ENCODE data around the gene VPS41.

The VPS41 gene

GRCh38 chr7:38883706-38884105, 25.3 kb downstream of the VPS41 start:
- Mint-ChIP-seq H3K9me3 (peaks cover 35% of the 10 kb centered on the region), H3K36me3 (ENCODE audit: low read depth) (peaks cover 80% of the 10 kb centered on the region), H3K27ac (no peak overlapping the region), H3K4me1 (no peaks in the 10 kb centered on the region), H3K4me3 (no peak overlapping the region), H3K27me3 (ENCODE audit: low read depth, poor library complexity) (no peaks in the 10 kb centered on the region)
- no peak for DNase-seq
- TF ChIP-seq, protein P1, sequence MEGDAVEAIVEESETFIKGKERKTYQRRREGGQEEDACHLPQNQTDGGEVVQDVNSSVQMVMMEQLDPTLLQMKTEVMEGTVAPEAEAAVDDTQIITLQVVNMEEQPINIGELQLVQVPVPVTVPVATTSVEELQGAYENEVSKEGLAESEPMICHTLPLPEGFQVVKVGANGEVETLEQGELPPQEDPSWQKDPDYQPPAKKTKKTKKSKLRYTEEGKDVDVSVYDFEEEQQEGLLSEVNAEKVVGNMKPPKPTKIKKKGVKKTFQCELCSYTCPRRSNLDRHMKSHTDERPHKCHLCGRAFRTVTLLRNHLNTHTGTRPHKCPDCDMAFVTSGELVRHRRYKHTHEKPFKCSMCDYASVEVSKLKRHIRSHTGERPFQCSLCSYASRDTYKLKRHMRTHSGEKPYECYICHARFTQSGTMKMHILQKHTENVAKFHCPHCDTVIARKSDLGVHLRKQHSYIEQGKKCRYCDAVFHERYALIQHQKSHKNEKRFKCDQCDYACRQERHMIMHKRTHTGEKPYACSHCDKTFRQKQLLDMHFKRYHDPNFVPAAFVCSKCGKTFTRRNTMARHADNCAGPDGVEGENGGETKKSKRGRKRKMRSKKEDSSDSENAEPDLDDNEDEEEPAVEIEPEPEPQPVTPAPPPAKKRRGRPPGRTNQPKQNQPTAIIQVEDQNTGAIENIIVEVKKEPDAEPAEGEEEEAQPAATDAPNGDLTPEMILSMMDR (IDR thresholded peaks at IDR 0.05): no peak

- Mint-ChIP-seq H3K9me3 (peaks cover 19% of the 10 kb centered on the region), H3K4me3 (no peak overlapping the region), H3K27ac (no peak overlapping the region), H3K27me3 (ENCODE audit: low read depth, poor library complexity) (no peaks in the 10 kb centered on the region), H3K4me1 (no peaks in the 10 kb centered on the region), H3K36me3 (ENCODE audit: low read depth) (peaks cover 66% of the 10 kb centered on the region)
- DNase-seq: no peak
- TF ChIP-seq, protein P1 (IDR thresholded peaks at IDR 0.05): no peak
Measured at GRCh38 chr7:38881947-38882684, 26.9 kb downstream of the VPS41 start.

DNA sequence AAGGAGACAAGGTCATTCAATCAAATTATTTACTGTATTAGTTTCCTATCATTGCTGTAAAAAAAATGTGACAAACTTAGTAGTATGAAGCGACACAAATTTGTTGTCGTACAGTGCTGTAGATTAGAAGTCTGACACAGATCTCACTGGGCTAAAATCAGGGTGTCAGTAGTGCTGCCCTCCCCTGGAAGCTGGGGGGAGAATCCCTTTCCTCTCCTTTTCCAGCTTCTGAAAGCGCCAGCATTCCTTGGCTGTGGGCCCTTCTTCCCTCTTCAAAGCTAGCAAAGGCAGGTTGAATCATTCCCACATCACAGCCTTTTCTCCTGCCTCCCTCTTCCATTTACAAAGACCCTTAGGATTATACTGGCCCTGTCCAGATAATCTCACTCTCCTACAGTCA, 28.0 kb downstream of the VPS41 start:
- Mint-ChIP-seq H3K4me1 (no peaks in the 10 kb centered on the region), H3K36me3 (ENCODE audit: low read depth) (peaks cover 59% of the 10 kb centered on the region), H3K27ac (peak overlapping the region; percentile 46), H3K9me3 (peaks cover 14% of the 10 kb centered on the region), H3K4me3 (no peak overlapping the region), H3K27me3 (ENCODE audit: low read depth, poor library complexity) (no peaks in the 10 kb centered on the region)
- TF ChIP-seq, protein P1 (IDR thresholded peaks at IDR 0.05): no peak
- no peak for DNase-seq

GRCh38 chr7:38880454-38880853, 28.5 kb downstream of the VPS41 start:
- H3K9me3 Mint-ChIP-seq: peaks cover 9% of the 10 kb centered on the region
- H3K36me3 Mint-ChIP-seq (ENCODE audit: low read depth): peaks cover 54% of the 10 kb centered on the region
- TF ChIP-seq, protein P1 (IDR thresholded peaks at IDR 0.05): no peak
- DNase-seq: no peak
- no peaks in the 10 kb centered on the region for H3K27me3 Mint-ChIP-seq (ENCODE audit: low read depth, poor library complexity)
- H3K4me1 Mint-ChIP-seq: no peaks in the 10 kb centered on the region
- no peak overlapping the region for H3K4me3 Mint-ChIP-seq
- no peak overlapping the region for H3K27ac Mint-ChIP-seq

DNA sequence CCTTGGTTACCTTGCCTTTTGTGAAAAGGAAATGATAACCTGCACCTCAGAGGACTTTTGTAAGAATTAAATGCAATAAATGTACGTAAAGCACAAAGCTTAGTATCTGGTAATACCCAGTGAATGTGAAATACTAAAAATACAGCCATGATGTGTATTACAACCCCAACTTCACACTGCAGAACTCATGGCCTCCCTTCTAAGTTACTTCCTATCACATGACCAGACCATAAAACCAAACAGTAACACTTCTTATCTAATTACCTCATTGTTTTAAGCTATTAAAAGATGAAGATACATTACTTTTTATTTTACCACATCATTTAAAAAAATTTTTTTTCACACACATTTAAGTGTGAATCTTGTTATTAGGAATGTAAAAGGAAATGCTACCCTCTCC, 29.0 kb downstream of the VPS41 start:
- no peak for DNase-seq
- TF ChIP-seq, protein P1 (IDR thresholded peaks at IDR 0.05): no peak
- Mint-ChIP-seq H3K27ac (no peak overlapping the region), H3K9me3 (peaks cover 7% of the 10 kb centered on the region), H3K4me3 (no peak overlapping the region), H3K36me3 (ENCODE audit: low read depth) (peaks cover 50% of the 10 kb centered on the region), H3K27me3 (ENCODE audit: low read depth, poor library complexity) (no peaks in the 10 kb centered on the region), H3K4me1 (no peaks in the 10 kb centered on the region)

Measured in nephron progenitor cell (in vitro differentiated cells).